Measurements from ENCODE around the gene TMEM140. TPM values are rescaled to one million over a fixed set of nuclear protein-coding genes. Genes with fewer than 3 reads are reported as not detected.
A peak's percentile ranks its signal among the peaks of the same experiment; 100 is the strongest.

The TMEM140 gene
- total and polyA plus RNA-seq, 2 of the 13 experiments (the other 11 are each of a cell fraction or from before 2014, with no cell fraction given) = 9.2 to 21.7 TPM

DNA sequence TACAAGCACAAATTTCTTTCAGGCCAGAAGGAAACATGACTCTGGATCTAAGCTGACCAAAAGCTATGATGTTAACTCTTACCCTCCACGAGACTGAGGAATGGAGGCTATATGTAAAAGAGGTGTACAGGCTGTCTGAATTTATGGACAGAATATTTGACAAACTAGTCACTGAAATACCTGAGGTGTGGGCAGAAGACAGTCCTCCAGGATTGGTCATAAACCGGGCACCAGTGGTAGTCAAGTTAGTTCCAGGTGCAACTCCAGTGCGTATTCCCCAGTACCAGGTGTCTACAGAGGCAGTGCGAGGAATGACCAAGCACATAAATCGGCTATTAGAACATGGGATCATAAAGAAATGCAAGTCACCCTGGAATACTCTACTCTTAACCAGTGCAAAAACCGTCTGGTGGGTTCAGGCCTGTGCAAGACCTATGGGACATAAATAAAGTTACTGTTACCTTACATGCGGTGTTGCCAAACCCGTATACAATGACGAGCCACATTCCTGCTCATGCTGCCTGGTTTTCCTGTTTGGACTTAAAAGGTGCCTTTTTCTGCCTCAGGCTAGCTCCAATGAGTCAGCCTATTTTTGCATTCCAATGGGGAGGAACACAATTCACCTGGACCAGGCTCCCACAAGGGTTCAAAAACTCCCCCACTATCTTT, 29.3 kb downstream of the TMEM140 start:
- intact Hi-C loops (cut with micrococcal nuclease; ENCODE audit: unreplicated experiment) = no loop called here
- no peak for FAIRE-seq
- H3K4me2 ChIP-seq (ENCODE audit: low read depth, low read length) = 0 out of 2 replicates have a peak overlapping the region, but pooled peaks have one; percentile 62

DNA sequence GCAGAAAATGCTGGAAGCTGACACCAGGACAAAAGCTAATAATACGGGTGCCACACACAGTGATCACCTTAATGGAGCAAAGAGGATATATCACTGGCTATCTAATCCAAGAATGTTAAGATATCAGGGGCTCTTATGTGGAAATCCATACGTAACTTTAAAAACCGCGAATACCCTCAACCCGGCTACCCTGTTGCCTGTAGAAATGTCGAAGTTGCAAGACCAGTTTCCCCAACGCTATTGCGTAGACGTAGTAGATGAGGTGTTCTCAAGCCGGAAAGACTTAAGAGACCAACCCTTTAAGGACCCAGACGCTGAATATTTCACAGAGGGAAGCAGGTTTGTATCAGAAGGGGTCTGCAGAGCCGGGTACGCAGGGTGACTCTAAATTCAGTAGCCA, 30.5 kb downstream of the TMEM140 start:
- ATAC-seq (no peak), FAIRE-seq (no peak), DNase-seq (ENCODE audit: low spot score) (no peak)
- H3K4me2 ChIP-seq (ENCODE audit: low read depth, low read length) = no peak overlapping the region
- intact Hi-C loops (cut with micrococcal nuclease; ENCODE audit: unreplicated experiment) = no loop called here
- peaks cover 30% of the 10 kb centered on the region for H3K9me3 ChIP-seq (ENCODE audit: low read length)
- ChIA-PET POLR2A (no interaction called here), CTCF (ENCODE audit: low intra/inter-chr PET ratio, low total read pairs) (no interaction called here)
- peaks cover 35% of the 10 kb centered on the region for H3K79me2 ChIP-seq (ENCODE audit: insufficient read depth, low read length)
- no peak overlapping the region for H2AFZ ChIP-seq (ENCODE audit: low read length)
- WGBS (ENCODE audit: low lambda C conversion rate) = 96% methylated on average over 13 of the region's 13 CpGs
- H3K4me3 ChIP-seq (replicated peaks in 1 of 3; ENCODE audit: insufficient read depth in 1 of 3, low read depth in 2 of 3, low read length in 3 of 3) = no peak overlapping the region
- no peak overlapping the region for H3K27ac ChIP-seq (ENCODE audit: extremely low read length, insufficient read depth, low read length)
- no peaks in the 10 kb centered on the region for H3K27me3 ChIP-seq (ENCODE audit: control insufficient read depth in 1 of 2, insufficient read depth in 2 of 2, low read length in 2 of 2)
- peaks cover 5% of the 10 kb centered on the region; the same call in 1 of the 2 replicates for H4K20me1 ChIP-seq (ENCODE audit: insufficient read depth, low read length)
- peaks cover 22 to 73% of the 10 kb centered on the region in 2 experiments for H3K36me3 ChIP-seq (replicated peaks in 1 of 2; ENCODE audit: control insufficient read depth in 1 of 2, insufficient read depth in 2 of 2, low read length in 2 of 2)
- in situ Hi-C loops (cut with HindIII; ENCODE audit: extremely low pct_ligation_motif_present, low pct_unique_long_range_greater_than_20kb) = loop anchor here (5.0 kb wide), 1 partner anchor 34 kb away; the partner anchor contains the start of gene WDR91
- H3K4me1 ChIP-seq (ENCODE audit: insufficient read depth, low read length) = peaks cover 43% of the 10 kb centered on the region
- no peak overlapping the region for H3K9ac ChIP-seq (ENCODE audit: insufficient read depth, low read depth, low read length)
- BruUV-seq (replicated peaks) = no TSS peak
- TF ChIP-seq SRY (CRISPR knock-in tag; IDR thresholded peaks at IDR 0.05) (no peak), ZBTB46 (CRISPR knock-in tag; IDR thresholded peaks at IDR 0.05; ENCODE audit: borderline replicate concordance) (no peak), FOXP1 (IDR thresholded peaks at IDR 0.05) (no peak), FOXP1 (CRISPR knock-in tag; IDR thresholded peaks at IDR 0.05) (no peak), ZKSCAN1 (IDR thresholded peaks at IDR 0.05; ENCODE audit: low read length) (no peak), ZNF501 (CRISPR knock-in tag; IDR thresholded peaks at IDR 0.05) (no peak), ZNF891 (CRISPR knock-in tag; IDR thresholded peaks at IDR 0.05) (no peak)
- TF ChIP-seq, protein P1, sequence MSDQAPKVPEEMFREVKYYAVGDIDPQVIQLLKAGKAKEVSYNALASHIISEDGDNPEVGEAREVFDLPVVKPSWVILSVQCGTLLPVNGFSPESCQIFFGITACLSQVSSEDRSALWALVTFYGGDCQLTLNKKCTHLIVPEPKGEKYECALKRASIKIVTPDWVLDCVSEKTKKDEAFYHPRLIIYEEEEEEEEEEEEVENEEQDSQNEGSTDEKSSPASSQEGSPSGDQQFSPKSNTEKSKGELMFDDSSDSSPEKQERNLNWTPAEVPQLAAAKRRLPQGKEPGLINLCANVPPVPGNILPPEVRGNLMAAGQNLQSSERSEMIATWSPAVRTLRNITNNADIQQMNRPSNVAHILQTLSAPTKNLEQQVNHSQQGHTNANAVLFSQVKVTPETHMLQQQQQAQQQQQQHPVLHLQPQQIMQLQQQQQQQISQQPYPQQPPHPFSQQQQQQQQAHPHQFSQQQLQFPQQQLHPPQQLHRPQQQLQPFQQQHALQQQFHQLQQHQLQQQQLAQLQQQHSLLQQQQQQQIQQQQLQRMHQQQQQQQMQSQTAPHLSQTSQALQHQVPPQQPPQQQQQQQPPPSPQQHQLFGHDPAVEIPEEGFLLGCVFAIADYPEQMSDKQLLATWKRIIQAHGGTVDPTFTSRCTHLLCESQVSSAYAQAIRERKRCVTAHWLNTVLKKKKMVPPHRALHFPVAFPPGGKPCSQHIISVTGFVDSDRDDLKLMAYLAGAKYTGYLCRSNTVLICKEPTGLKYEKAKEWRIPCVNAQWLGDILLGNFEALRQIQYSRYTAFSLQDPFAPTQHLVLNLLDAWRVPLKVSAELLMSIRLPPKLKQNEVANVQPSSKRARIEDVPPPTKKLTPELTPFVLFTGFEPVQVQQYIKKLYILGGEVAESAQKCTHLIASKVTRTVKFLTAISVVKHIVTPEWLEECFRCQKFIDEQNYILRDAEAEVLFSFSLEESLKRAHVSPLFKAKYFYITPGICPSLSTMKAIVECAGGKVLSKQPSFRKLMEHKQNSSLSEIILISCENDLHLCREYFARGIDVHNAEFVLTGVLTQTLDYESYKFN (CRISPR knock-in tag; conservative IDR thresholded peaks at IDR 0.05) = no peak

More for the DNA sequence above, 29.3 kb downstream of the TMEM140 start:
- H3K9ac ChIP-seq (ENCODE audit: insufficient read depth, low read depth, low read length) = no peak overlapping the region
- no peak for TF ChIP-seq PHF5A (CRISPR knock-in tag; IDR thresholded peaks at IDR 0.05; ENCODE audit: low read depth, unreplicated experiment)
- TF ChIP-seq TEAD3 (CRISPR knock-in tag; optimal IDR thresholded peaks at IDR 0.05; ENCODE audit: borderline replicate concordance) = peak; percentile 49
- TF ChIP-seq ZFP90 (CRISPR knock-in tag; IDR thresholded peaks at IDR 0.05; ENCODE audit: borderline replicate concordance) = 0 out of 2 replicates have a peak, but pooled peaks have one; percentile 26
- 92% methylated on average over 9 of the region's 9 CpGs for WGBS (ENCODE audit: low lambda C conversion rate)
- peaks cover 30% of the 10 kb centered on the region for H3K9me3 ChIP-seq (ENCODE audit: low read length)
- H4K20me1 ChIP-seq (ENCODE audit: insufficient read depth, low read length) = peaks cover 5% of the 10 kb centered on the region; the same call in 1 of the 2 replicates
- ATAC-seq = peak; percentile 29; the same call in 2 of the 3 replicates
- no peak overlapping the region for H2AFZ ChIP-seq (ENCODE audit: low read length)
- CTCF ChIA-PET (ENCODE audit: low intra/inter-chr PET ratio, low total read pairs) = no interaction called here
- DNase-seq (ENCODE audit: low spot score) = peak; percentile 26
- peaks cover 43% of the 10 kb centered on the region for H3K4me1 ChIP-seq (ENCODE audit: insufficient read depth, low read length)
- in situ Hi-C loops (cut with HindIII; ENCODE audit: extremely low pct_ligation_motif_present, low pct_unique_long_range_greater_than_20kb) = loop anchor here (5.0 kb wide), 1 partner anchor 35 kb away; the partner anchor contains the start of gene WDR91
- H3K36me3 ChIP-seq (replicated peaks in 1 of 2; ENCODE audit: control insufficient read depth in 1 of 2, insufficient read depth in 2 of 2, low read length in 2 of 2) = peaks cover 21 to 69% of the 10 kb centered on the region in 2 experiments
- no peaks in the 10 kb centered on the region for H3K27me3 ChIP-seq (ENCODE audit: control insufficient read depth in 1 of 2, insufficient read depth in 2 of 2, low read length in 2 of 2)
- no peak overlapping the region for H3K27ac ChIP-seq (ENCODE audit: extremely low read length, insufficient read depth, low read length)
- no TSS peak for BruUV-seq (replicated peaks)
- no peak overlapping the region for H3K4me3 ChIP-seq (replicated peaks in 1 of 3; ENCODE audit: insufficient read depth in 1 of 3, low read depth in 2 of 3, low read length in 3 of 3)
- POLR2A ChIA-PET = interaction anchor here (1.3 kb wide), 1 partner anchor 34 kb away, joined by 4 read pairs; the partner anchor contains the start of gene WDR91
- H3K79me2 ChIP-seq (ENCODE audit: insufficient read depth, low read length) = peaks cover 47% of the 10 kb centered on the region
